ENCODE measurements around the gene RAB20.

RAB20 gene

DNA sequence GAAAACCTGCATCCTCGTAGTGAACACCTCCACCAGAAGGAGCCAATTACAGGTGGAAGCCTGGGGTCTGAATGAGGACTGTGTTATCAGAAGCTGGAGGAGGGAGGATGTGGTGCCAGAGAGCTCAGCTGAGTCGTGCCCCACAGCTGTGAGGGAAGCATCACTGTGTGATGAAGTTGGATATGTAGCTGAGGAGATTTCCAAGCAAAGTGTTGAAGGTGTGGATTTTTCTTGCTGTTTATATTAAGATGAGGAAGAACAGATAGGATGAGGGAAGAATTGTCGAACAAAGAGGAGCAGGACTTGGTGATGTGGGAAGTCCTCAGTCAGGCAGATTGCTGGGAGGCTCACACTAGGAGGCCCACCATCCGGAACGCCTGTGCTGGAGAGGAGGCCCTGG, 4.4 kb downstream of the RAB20 start:
- no peak overlapping the region for H3K4me3 ChIP-seq
- intact Hi-C loops (cut with DNase I; ENCODE audit: low total_unique reads) = loop anchor here (10.0 kb wide), 1 partner anchor 52 kb away; no protein-coding TSS in a partner anchor
- H3K27ac ChIP-seq = peak overlapping the region; percentile 62 to 64

GRCh38 chr13:110556224-110556606, 5.3 kb downstream of the RAB20 start:
- H3K36me3 ChIP-seq = peaks cover 0 to 14% (median 8%) of the 10 kb centered on the region in 3 donors
- no peak for TF ChIP-seq CTCF (IDR thresholded peaks at IDR 0.05)
- no peaks in the 10 kb centered on the region for H3K9me3 ChIP-seq
- DNase-seq = no peak
- H3K4me1 ChIP-seq = peaks cover 0 to 76% (median 30%) of the 10 kb centered on the region in 4 donors
- H3K27me3 ChIP-seq = no peaks in the 10 kb centered on the region
- no peak overlapping the region for H3K4me3 ChIP-seq
- peak overlapping the region in 1 of 2 donors; percentile 6 for H3K27ac ChIP-seq
- intact Hi-C loops (cut with DNase I; ENCODE audit: low total_unique reads) = loop anchor here (10.0 kb wide), 1 partner anchor 51 kb away; no protein-coding TSS in a partner anchor

More for the DNA sequence above, 4.4 kb downstream of the RAB20 start:
- H3K4me1 ChIP-seq = peaks cover 0 to 68% (median 25%) of the 10 kb centered on the region in 4 donors
- TF ChIP-seq CTCF (IDR thresholded peaks at IDR 0.05) = no peak
- H3K9me3 ChIP-seq = no peaks in the 10 kb centered on the region
- H3K27me3 ChIP-seq = no peaks in the 10 kb centered on the region
- H3K36me3 ChIP-seq = peaks cover 0 to 14% (median 8%) of the 10 kb centered on the region in 3 donors
- no peak for DNase-seq

DNA sequence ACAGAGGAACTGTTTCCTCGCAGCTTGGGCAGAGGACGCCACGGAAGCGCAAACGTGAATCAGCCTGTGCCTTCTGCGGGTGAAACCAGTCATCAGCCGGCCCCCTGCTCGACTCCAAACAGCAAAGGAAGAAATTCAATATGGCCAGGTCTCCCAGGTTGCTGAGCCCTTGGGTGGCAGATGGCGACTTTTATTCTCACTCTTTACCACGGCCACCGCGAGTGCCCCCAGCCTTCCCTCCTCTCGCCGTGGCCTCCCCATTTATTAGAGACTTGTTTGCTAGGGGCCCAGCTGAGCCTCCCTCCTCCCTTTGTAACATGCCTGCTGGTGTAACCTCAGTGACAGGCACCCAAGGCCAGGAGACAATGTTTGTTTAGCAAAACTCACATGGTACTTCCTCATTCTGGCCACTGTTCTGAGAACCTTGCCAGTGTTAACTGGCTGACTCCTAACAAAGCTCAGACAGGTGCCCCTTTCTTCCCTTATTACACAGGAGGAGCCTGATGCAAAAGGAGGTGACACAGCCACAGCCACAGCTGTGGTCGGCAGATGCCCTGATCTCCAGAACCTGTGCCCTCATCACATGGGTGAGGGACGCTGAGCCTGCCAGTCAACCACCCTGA, 5.8 kb downstream of the RAB20 start:
- DNase-seq = no peak
- Histone ChIP-seq H3K27ac (no peak overlapping the region), H3K9me3 (no peaks in the 10 kb centered on the region), H3K4me3 (no peak overlapping the region), H3K4me1 (peaks cover 0 to 81% (median 30%) of the 10 kb centered on the region in 4 donors), H3K36me3 (peaks cover 0 to 14% (median 8%) of the 10 kb centered on the region in 3 donors), H3K27me3 (no peaks in the 10 kb centered on the region)
- intact Hi-C loops (cut with DNase I; ENCODE audit: low total_unique reads) = loop anchor here (10.0 kb wide), 1 partner anchor 51 kb away; no protein-coding TSS in a partner anchor
- TF ChIP-seq CTCF (IDR thresholded peaks at IDR 0.05) = no peak

DNA sequence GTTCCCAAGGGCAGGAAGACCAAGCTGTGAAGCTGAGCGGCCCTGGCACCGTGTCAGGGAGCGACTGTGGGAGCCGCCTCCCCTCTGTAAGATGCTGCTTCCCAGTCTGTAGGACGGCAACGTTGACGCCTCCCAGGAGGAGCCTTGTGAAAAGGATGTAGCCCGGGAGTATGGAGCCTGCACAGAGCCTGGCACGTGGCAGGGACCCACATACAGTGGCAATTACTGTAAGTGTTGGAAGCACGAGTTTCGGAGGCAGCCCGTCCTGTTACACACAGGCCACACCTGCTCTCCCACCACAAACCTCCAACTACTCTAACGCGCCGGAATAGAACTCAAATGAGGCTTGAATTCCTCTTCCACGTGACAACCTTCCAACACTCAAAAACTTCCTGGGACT, 6.6 kb downstream of the RAB20 start:
- no peak overlapping the region for H3K27ac ChIP-seq
- no peaks in the 10 kb centered on the region for H3K9me3 ChIP-seq
- intact Hi-C loops (cut with DNase I; ENCODE audit: low total_unique reads) = loop anchor here (10.0 kb wide), 1 partner anchor 50 kb away; no protein-coding TSS in a partner anchor
- TF ChIP-seq CTCF (IDR thresholded peaks at IDR 0.05) = no peak
- no peaks in the 10 kb centered on the region for H3K27me3 ChIP-seq
- peaks cover 0 to 14% (median 8%) of the 10 kb centered on the region in 3 donors for H3K36me3 ChIP-seq
- DNase-seq = no peak
- peaks cover 0 to 83% (median 29%) of the 10 kb centered on the region in 4 donors for H3K4me1 ChIP-seq
- no peak overlapping the region for H3K4me3 ChIP-seq

DNA sequence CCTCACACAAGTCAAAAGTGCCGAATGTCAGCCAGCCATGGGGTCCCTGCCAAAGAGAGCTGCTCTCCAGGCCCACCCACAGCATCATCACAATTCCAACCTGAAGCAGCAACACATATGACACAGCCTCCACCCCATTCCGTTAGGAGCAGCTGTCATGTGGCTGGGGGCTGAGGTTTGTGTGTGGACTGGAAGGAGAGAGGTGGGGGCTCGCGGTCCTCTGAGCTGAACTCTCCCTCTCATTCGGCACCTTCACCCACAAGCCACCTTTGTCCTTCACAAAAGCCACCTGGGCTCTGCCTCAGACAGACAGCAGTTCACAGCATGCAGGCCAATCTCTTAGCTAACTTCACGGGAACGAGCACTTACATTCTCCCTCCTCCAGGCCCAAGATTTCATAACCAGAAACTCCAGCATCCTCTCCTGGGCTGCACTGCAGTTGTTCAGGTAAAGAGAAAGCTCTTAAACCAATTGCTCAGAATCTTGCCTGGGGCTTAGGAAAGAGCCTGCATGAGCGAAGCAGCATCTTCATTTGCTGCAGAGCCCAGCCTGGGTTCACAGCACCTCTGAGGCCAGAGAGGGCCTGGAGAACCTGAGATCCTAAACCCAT, 7.2 kb downstream of the RAB20 start:
- no peak overlapping the region for H3K27ac ChIP-seq

More for the DNA sequence above, 7.2 kb downstream of the RAB20 start:
- Histone ChIP-seq H3K36me3 (peaks cover 0 to 14% (median 8%) of the 10 kb centered on the region in 3 donors), H3K4me1 (peaks cover 0 to 79% (median 27%) of the 10 kb centered on the region in 4 donors), H3K27me3 (no peaks in the 10 kb centered on the region), H3K9me3 (no peaks in the 10 kb centered on the region), H3K4me3 (no peak overlapping the region)
- no peak for TF ChIP-seq CTCF (IDR thresholded peaks at IDR 0.05)
- DNase-seq = no peak
- intact Hi-C loops (cut with DNase I; ENCODE audit: low total_unique reads) = loop anchor here (10.0 kb wide), 1 partner anchor 50 kb away; no protein-coding TSS in a partner anchor

Data from tibial artery (tissue), 4 donors.